Measurements from ENCODE around the gene ETV4.

DNA sequence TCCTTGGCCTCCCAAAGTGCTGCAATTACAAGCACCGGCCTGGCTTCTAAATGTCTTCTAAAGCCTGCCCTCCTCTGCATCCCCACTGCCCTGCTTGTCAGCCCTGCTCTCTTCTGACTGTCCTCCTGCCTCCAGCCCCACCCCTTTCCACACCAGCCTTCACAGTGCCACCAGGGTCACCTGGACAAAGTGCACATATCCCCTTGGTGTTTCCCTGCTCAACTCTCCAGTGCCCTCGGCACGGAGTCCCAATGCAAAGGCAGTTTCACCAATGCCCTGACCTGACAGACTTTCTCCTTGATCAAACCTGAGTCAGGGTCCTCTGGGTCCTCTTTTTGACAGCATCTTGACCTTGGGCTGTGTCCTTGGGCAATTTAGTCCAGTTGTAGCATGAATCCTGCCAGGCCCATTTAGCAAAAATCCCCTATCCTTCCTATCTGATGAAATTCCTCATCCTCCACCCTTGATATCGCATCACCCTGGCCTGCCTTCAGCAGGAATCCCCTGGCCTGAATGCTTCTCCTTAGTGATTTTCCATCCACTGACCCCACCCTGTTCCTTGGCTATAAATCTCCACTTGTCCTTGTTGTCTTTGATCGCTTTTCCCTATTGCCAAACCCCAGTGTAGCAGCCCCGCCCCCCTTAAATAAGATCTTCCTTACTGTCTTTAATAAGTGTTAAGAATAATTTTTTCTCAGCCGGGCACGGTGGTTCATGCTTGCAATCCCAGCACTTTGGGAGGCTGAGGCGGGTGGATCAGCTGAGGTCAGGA is 42.7 kb upstream of the ETV4 start:
- no peak for TF ChIP-seq EP300 (IDR thresholded peaks at IDR 0.05)
- TF ChIP-seq, protein P1, sequence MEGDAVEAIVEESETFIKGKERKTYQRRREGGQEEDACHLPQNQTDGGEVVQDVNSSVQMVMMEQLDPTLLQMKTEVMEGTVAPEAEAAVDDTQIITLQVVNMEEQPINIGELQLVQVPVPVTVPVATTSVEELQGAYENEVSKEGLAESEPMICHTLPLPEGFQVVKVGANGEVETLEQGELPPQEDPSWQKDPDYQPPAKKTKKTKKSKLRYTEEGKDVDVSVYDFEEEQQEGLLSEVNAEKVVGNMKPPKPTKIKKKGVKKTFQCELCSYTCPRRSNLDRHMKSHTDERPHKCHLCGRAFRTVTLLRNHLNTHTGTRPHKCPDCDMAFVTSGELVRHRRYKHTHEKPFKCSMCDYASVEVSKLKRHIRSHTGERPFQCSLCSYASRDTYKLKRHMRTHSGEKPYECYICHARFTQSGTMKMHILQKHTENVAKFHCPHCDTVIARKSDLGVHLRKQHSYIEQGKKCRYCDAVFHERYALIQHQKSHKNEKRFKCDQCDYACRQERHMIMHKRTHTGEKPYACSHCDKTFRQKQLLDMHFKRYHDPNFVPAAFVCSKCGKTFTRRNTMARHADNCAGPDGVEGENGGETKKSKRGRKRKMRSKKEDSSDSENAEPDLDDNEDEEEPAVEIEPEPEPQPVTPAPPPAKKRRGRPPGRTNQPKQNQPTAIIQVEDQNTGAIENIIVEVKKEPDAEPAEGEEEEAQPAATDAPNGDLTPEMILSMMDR (IDR thresholded peaks at IDR 0.05), result no peak

All from sigmoid colon (tissue), 4 donors.